Measurements from ENCODE around the gene CHIA.

- TF ChIP-seq CTCF (IDR thresholded peaks at IDR 0.05) (peak in 1 of 7 experiments; percentile 14), POLR2A (IDR thresholded peaks at IDR 0.05) (no peak), POLR2AphosphoS5 (IDR thresholded peaks at IDR 0.05) (peak in 2 of 3 donors; percentile 40 to 78)
Observed at GRCh38 chr1:111346089-111346885, 55.6 kb downstream of the CHIA start.
